ENCODE measurements around the gene KRTAP10-12. TPM values are rescaled to one million over a fixed set of nuclear protein-coding genes. Genes with fewer than 3 reads are reported as not detected.

KRTAP10-12 gene
- polyA plus RNA-seq, 1 donor, result not detected

GRCh38 chr21:44713130-44713529 is 16.2 kb downstream of the KRTAP10-12 start:
- Histone ChIP-seq H3K4me1 (ENCODE audit: control insufficient read depth, insufficient read depth, low read length) (peaks cover 10% of the 10 kb centered on the region), H3K27me3 (ENCODE audit: control insufficient read depth, insufficient read depth, low read length) (peaks cover 78% of the 10 kb centered on the region), H3K9me3 (ENCODE audit: control insufficient read depth, low read depth, low read length) (peaks cover 5% of the 10 kb centered on the region), H3K4me3 (ENCODE audit: low read length) (no peak overlapping the region), H3K27ac (ENCODE audit: low read length) (no peak overlapping the region), H3K36me3 (ENCODE audit: control insufficient read depth, insufficient read depth, low read length) (no peaks in the 10 kb centered on the region)
- no peak for DNase-seq
- no CpG with 5 or more reads among the region's 9 CpGs for WGBS (ENCODE audit: insufficient coverage, low lambda C conversion rate)

- no CpG with 5 or more reads among the region's 10 CpGs for WGBS (ENCODE audit: insufficient coverage, low lambda C conversion rate)
- Histone ChIP-seq H3K4me1 (ENCODE audit: control insufficient read depth, insufficient read depth, low read length) (peaks cover 10% of the 10 kb centered on the region), H3K27ac (ENCODE audit: low read length) (no peak overlapping the region), H3K9me3 (ENCODE audit: control insufficient read depth, low read depth, low read length) (peaks cover 5% of the 10 kb centered on the region), H3K36me3 (ENCODE audit: control insufficient read depth, insufficient read depth, low read length) (no peaks in the 10 kb centered on the region), H3K4me3 (ENCODE audit: low read length) (no peak overlapping the region), H3K27me3 (ENCODE audit: control insufficient read depth, insufficient read depth, low read length) (peaks cover 78% of the 10 kb centered on the region)
- DNase-seq, result no peak
These were observed 16.9 kb downstream of the KRTAP10-12 start for GRCh38 chr21:44713846-44714245.

GRCh38 chr21:44714905-44715304 is 17.9 kb downstream of the KRTAP10-12 start:
- Histone ChIP-seq H3K27me3 (ENCODE audit: control insufficient read depth, insufficient read depth, low read length) (peaks cover 70% of the 10 kb centered on the region), H3K27ac (ENCODE audit: low read length) (no peak overlapping the region), H3K4me1 (ENCODE audit: control insufficient read depth, insufficient read depth, low read length) (peaks cover 10% of the 10 kb centered on the region), H3K36me3 (ENCODE audit: control insufficient read depth, insufficient read depth, low read length) (no peaks in the 10 kb centered on the region), H3K4me3 (ENCODE audit: low read length) (no peak overlapping the region), H3K9me3 (ENCODE audit: control insufficient read depth, low read depth, low read length) (no peaks in the 10 kb centered on the region)
- no CpG with 5 or more reads among the region's 8 CpGs for WGBS (ENCODE audit: insufficient coverage, low lambda C conversion rate)
- no peak for DNase-seq

- Histone ChIP-seq H3K36me3 (ENCODE audit: control insufficient read depth, insufficient read depth, low read length) (no peaks in the 10 kb centered on the region), H3K27me3 (ENCODE audit: control insufficient read depth, insufficient read depth, low read length) (peaks cover 53% of the 10 kb centered on the region)
These were observed 20.0 kb downstream of the KRTAP10-12 start for GRCh38 chr21:44716984-44717383.

GRCh38 chr21:44718093-44718492 is 21.1 kb downstream of the KRTAP10-12 start:
- peaks cover 51% of the 10 kb centered on the region for H3K27me3 ChIP-seq (ENCODE audit: control insufficient read depth, insufficient read depth, low read length)
- no CpG with 5 or more reads among the region's 2 CpGs for WGBS (ENCODE audit: insufficient coverage, low lambda C conversion rate)

More at GRCh38 chr21:44716984-44717383, 20.0 kb downstream of the KRTAP10-12 start:
- H3K4me3 ChIP-seq (ENCODE audit: low read length), result no peak overlapping the region
- no peaks in the 10 kb centered on the region for H3K4me1 ChIP-seq (ENCODE audit: control insufficient read depth, insufficient read depth, low read length)
- DNase-seq, result no peak
- H3K27ac ChIP-seq (ENCODE audit: low read length), result no peak overlapping the region
- no peaks in the 10 kb centered on the region for H3K9me3 ChIP-seq (ENCODE audit: control insufficient read depth, low read depth, low read length)

GRCh38 chr21:44718571-44718970 is 21.6 kb downstream of the KRTAP10-12 start:
- H3K4me1 ChIP-seq (ENCODE audit: control insufficient read depth, insufficient read depth, low read length), result no peaks in the 10 kb centered on the region
- no peaks in the 10 kb centered on the region for H3K36me3 ChIP-seq (ENCODE audit: control insufficient read depth, insufficient read depth, low read length)
- H3K27ac ChIP-seq (ENCODE audit: low read length), result no peak overlapping the region
- peaks cover 51% of the 10 kb centered on the region for H3K27me3 ChIP-seq (ENCODE audit: control insufficient read depth, insufficient read depth, low read length)
- WGBS (ENCODE audit: insufficient coverage, low lambda C conversion rate), result no CpG with 5 or more reads among the region's 6 CpGs
- no peaks in the 10 kb centered on the region for H3K9me3 ChIP-seq (ENCODE audit: control insufficient read depth, low read depth, low read length)
- no peak overlapping the region for H3K4me3 ChIP-seq (ENCODE audit: low read length)
- no peak for DNase-seq

More at GRCh38 chr21:44718093-44718492, 21.1 kb downstream of the KRTAP10-12 start:
- Histone ChIP-seq H3K4me3 (ENCODE audit: low read length) (no peak overlapping the region), H3K27ac (ENCODE audit: low read length) (no peak overlapping the region), H3K4me1 (ENCODE audit: control insufficient read depth, insufficient read depth, low read length) (no peaks in the 10 kb centered on the region), H3K36me3 (ENCODE audit: control insufficient read depth, insufficient read depth, low read length) (no peaks in the 10 kb centered on the region), H3K9me3 (ENCODE audit: control insufficient read depth, low read depth, low read length) (no peaks in the 10 kb centered on the region)
- no peak for DNase-seq

- peaks cover 49% of the 10 kb centered on the region for H3K27me3 ChIP-seq (ENCODE audit: control insufficient read depth, insufficient read depth, low read length)
- no CpG with 5 or more reads among the region's 2 CpGs for WGBS (ENCODE audit: insufficient coverage, low lambda C conversion rate)
These were observed 23.2 kb downstream of the KRTAP10-12 start for GRCh38 chr21:44720170-44720569.

GRCh38 chr21:44722731-44723130 is 25.8 kb downstream of the KRTAP10-12 start:
- Histone ChIP-seq H3K4me1 (ENCODE audit: control insufficient read depth, insufficient read depth, low read length) (no peaks in the 10 kb centered on the region), H3K27ac (ENCODE audit: low read length) (no peak overlapping the region), H3K9me3 (ENCODE audit: control insufficient read depth, low read depth, low read length) (no peaks in the 10 kb centered on the region), H3K4me3 (ENCODE audit: low read length) (no peak overlapping the region), H3K36me3 (ENCODE audit: control insufficient read depth, insufficient read depth, low read length) (no peaks in the 10 kb centered on the region), H3K27me3 (ENCODE audit: control insufficient read depth, insufficient read depth, low read length) (peaks cover 53% of the 10 kb centered on the region)
- no peak for DNase-seq
- WGBS (ENCODE audit: insufficient coverage, low lambda C conversion rate), result no CpG with 5 or more reads among the region's 5 CpGs

More at GRCh38 chr21:44720170-44720569, 23.2 kb downstream of the KRTAP10-12 start:
- Histone ChIP-seq H3K4me1 (ENCODE audit: control insufficient read depth, insufficient read depth, low read length) (no peaks in the 10 kb centered on the region), H3K27ac (ENCODE audit: low read length) (no peak overlapping the region), H3K36me3 (ENCODE audit: control insufficient read depth, insufficient read depth, low read length) (no peaks in the 10 kb centered on the region), H3K4me3 (ENCODE audit: low read length) (no peak overlapping the region), H3K9me3 (ENCODE audit: control insufficient read depth, low read depth, low read length) (no peaks in the 10 kb centered on the region)
- DNase-seq, result no peak

- H3K4me3 ChIP-seq (ENCODE audit: low read length), result no peak overlapping the region
- H3K4me1 ChIP-seq (ENCODE audit: control insufficient read depth, insufficient read depth, low read length), result no peaks in the 10 kb centered on the region
- DNase-seq, result peak in 1 of 2 donors; percentile 6
- no peaks in the 10 kb centered on the region for H3K36me3 ChIP-seq (ENCODE audit: control insufficient read depth, insufficient read depth, low read length)
- no peaks in the 10 kb centered on the region for H3K9me3 ChIP-seq (ENCODE audit: control insufficient read depth, low read depth, low read length)
- no CpG with 5 or more reads among the region's 61 CpGs for WGBS (ENCODE audit: insufficient coverage, low lambda C conversion rate)
- peaks cover 48% of the 10 kb centered on the region for H3K27me3 ChIP-seq (ENCODE audit: control insufficient read depth, insufficient read depth, low read length)
- no peak overlapping the region for H3K27ac ChIP-seq (ENCODE audit: low read length)
These were observed 26.5 kb downstream of the KRTAP10-12 start for GRCh38 chr21:44723177-44724131.

- Histone ChIP-seq H3K4me1 (ENCODE audit: control insufficient read depth, insufficient read depth, low read length) (no peaks in the 10 kb centered on the region), H3K27me3 (ENCODE audit: control insufficient read depth, insufficient read depth, low read length) (peaks cover 42% of the 10 kb centered on the region), H3K27ac (ENCODE audit: low read length) (no peak overlapping the region), H3K9me3 (ENCODE audit: control insufficient read depth, low read depth, low read length) (no peaks in the 10 kb centered on the region), H3K36me3 (ENCODE audit: control insufficient read depth, insufficient read depth, low read length) (no peaks in the 10 kb centered on the region), H3K4me3 (ENCODE audit: low read length) (no peak overlapping the region)
- no peak for DNase-seq
- 100% methylated on average over 1 of the region's 7 CpGs for WGBS (ENCODE audit: insufficient coverage, low lambda C conversion rate)
These were observed 27.2 kb downstream of the KRTAP10-12 start for GRCh38 chr21:44724196-44724595.

Measured in large intestine (tissue), 3 donors.